ENCODE measurements around the gene STOML1.

The STOML1 gene

GRCh38 chr15:73959012-73959581 is 33.0 kb downstream of the STOML1 start:
- DNase-seq, result no peak

- no peak for DNase-seq
Measured at GRCh38 chr15:73957785-73958184, 34.3 kb downstream of the STOML1 start.

GRCh38 chr15:73957276-73957675 is 34.8 kb downstream of the STOML1 start:
- DNase-seq, result no peak

GRCh38 chr15:73956743-73957135 is 35.4 kb downstream of the STOML1 start:
- no peak for DNase-seq

- DNase-seq, result no peak
Measured at GRCh38 chr15:73955861-73956742, 36.0 kb downstream of the STOML1 start.

GRCh38 chr15:73955326-73955725 is 36.8 kb downstream of the STOML1 start:
- no peak for DNase-seq

- DNase-seq, result no peak
Measured at GRCh38 chr15:73954188-73955145, 37.6 kb downstream of the STOML1 start.

- no peak for DNase-seq
Measured at GRCh38 chr15:73952913-73953750, 39.0 kb downstream of the STOML1 start.

- no peak for DNase-seq
Measured at GRCh38 chr15:73952171-73952912, 39.8 kb downstream of the STOML1 start.

GRCh38 chr15:73951601-73952000 is 40.5 kb downstream of the STOML1 start:
- DNase-seq, result no peak

- DNase-seq, result no peak
Measured at GRCh38 chr15:73950831-73951561, 41.1 kb downstream of the STOML1 start.

- no peak for DNase-seq
Measured at GRCh38 chr15:73950479-73950830, 41.6 kb downstream of the STOML1 start.

GRCh38 chr15:73949496-73949895 is 42.6 kb downstream of the STOML1 start:
- no peak for DNase-seq

- no peak for DNase-seq
Measured at GRCh38 chr15:73948982-73949381, 43.1 kb downstream of the STOML1 start.

- no peak for DNase-seq
Measured at GRCh38 chr15:73948396-73948795, 43.7 kb downstream of the STOML1 start.

- DNase-seq, result no peak
Measured at GRCh38 chr15:73947651-73948050, 44.4 kb downstream of the STOML1 start.

GRCh38 chr15:73946795-73947370 is 45.2 kb downstream of the STOML1 start:
- no peak for DNase-seq

- no peak for DNase-seq
Measured at GRCh38 chr15:73946046-73946721, 45.9 kb downstream of the STOML1 start.

GRCh38 chr15:73945130-73945508 is 47.0 kb downstream of the STOML1 start:
- DNase-seq, result no peak
